ENCODE results near the gene RDH8. TPM values are rescaled to one million over a fixed set of nuclear protein-coding genes. Genes with fewer than 3 reads are reported as not detected.

Gene RDH8
- total RNA-seq: not detected in 2 replicates

GRCh38 chr19:10013316-10013715 is at the start of gene RDH8:
TSS of gene RDH8 (plus strand) at chr19:10013483. CDS start at chr19:10013498, 15 bp downstream.

GRCh38 chr19:10010247-10010691 is 3.0 kb upstream of the RDH8 start, which contains the start of gene COL5A3:
TSS of gene COL5A3 (minus strand) at chr19:10010504. CDS start at chr19:10010385, 119 bp downstream.

Other genes starting within 250 kb of the RDH8 start
- 3.1 and 3.9 TPM in 2 replicates for gene ZNF846, start 244.7 kb upstream of the RDH8 start, total RNA-seq
- 7.1 and 7.9 TPM in 2 replicates for gene FBXL12, start 194.4 kb upstream of the RDH8 start, total RNA-seq
- gene UBL5, start 185.6 kb upstream of the RDH8 start, total RNA-seq: 168 and 192 TPM in 2 replicates
- 65.0 and 82.0 TPM in 2 replicates for gene PIN1, start 178.2 kb upstream of the RDH8 start, total RNA-seq
- gene OLFM2, start 77.0 kb upstream of the RDH8 start, total RNA-seq: 0.34 and 0.98 TPM in 2 replicates
- 0.26 and 2.6 TPM in 2 replicates for gene COL5A3, start 3.0 kb upstream of the RDH8 start, total RNA-seq
- 17.7 and 24.2 TPM in 2 replicates for gene SHFL, start 72.8 kb downstream of the RDH8 start, total RNA-seq
- gene ANGPTL6, start 89.2 kb downstream of the RDH8 start, total RNA-seq: 0.22 and 0.26 TPM in 2 replicates
- gene PPAN, start 92.9 kb downstream of the RDH8 start, total RNA-seq: 15.6 and 22.8 TPM in 2 replicates
- gene P2RY11, start 98.2 kb downstream of the RDH8 start, total RNA-seq: 1.5 and 2.7 TPM in 2 replicates
- 296 and 323 TPM in 2 replicates for gene EIF3G, start 106.4 kb downstream of the RDH8 start, total RNA-seq
- gene DNMT1, start 181.5 kb downstream of the RDH8 start, total RNA-seq: 12.1 and 14.4 TPM in 2 replicates
- gene S1PR2, start 217.8 kb downstream of the RDH8 start, total RNA-seq: 0.43 and 0.54 TPM in 2 replicates
- gene MRPL4, start 238.7 kb downstream of the RDH8 start, total RNA-seq: 10.3 and 13.6 TPM in 2 replicates